GM19351 (cell line): ENCODE data around the gene EIF2AK3.

Experiments used
- ATAC-seq: cut with Tn5 transposase; IDR thresholded peaks from one replicate; pipeline ENCODE4 v1.9.1; 2021; ENCODE audit warnings: mild to moderate bottlenecking, moderate library complexity; ENCODE audit not compliant: unreplicated experiment

Gene EIF2AK3

GRCh38 chr2:88545118-88545517 lies 82.1 kb downstream of the EIF2AK3 start:
- ATAC-seq, result peak; percentile 59

DNA sequence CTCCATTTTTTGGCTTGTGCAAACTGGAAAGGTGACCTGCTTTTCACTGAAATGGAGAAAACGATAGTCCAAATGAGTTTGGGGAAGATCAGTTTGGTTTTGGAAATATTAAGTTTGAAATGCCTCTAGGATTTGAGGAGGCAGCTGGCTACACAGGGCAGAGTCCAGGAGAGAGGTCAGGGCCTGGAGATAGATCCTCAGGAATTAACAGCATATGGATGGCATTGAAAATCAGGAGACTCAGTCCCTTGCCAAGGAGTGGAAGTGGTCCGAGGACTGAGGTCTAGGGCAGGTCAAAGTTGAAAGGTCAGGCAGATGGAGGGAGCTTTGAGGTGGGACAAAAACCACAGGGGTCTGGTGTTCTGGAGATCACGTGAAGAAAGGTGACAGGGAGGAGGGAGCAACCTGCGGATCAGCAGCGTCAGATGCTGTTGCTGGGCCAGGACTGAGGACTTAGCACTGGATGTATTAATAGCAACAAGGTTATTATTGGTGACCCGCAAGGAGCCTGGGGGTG lies 83.7 kb downstream of the EIF2AK3 start:
- ATAC-seq, result no peak

GRCh38 chr2:88542668-88543067 lies 84.6 kb downstream of the EIF2AK3 start:
- no peak for ATAC-seq

DNA sequence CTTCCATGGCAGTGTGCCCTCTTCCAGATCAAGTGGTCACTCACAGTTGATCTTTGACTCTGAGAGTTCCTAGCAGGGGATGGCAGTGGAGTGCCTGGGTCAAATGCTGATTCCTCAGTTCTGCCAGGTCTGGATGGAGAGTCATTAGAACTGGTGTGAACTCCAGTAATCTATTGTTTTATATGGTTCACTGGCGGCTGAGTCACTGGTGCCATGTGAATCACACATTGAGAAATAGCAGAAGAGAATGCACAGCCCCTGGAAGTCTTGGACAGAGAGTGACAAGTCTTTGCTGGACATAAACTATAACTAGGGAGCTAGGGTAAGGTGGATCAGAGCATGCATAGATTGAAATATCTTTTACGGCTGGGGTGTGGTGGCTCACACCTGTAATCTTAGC lies 86.9 kb downstream of the EIF2AK3 start:
- no peak for ATAC-seq

DNA sequence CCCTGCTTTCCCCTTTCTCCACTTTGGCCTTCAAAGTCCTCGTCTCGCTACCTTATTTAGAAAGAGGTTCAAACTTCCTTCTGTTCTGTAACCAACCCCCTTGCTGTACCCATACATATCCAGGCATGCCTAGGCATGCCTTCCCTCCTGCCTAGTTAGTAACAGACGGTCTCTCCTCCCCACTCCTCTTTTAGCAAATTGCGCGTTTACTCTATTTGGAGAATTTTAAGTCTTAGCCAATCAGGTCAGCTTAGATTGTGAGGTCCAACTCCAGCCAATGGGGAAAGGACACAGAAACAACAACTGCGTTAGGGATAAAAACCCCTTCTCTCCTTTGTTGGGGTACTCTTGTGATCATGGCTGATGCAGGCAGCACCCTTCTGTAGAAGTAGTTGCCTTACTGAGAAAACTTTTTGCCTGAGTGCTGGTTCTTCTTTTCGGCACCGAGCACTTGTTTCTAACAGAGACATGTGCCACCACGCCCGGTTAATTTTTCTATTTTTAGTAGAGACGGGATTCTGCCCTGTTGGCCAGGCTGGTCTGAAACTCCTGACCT lies 88.8 kb downstream of the EIF2AK3 start:
- no peak for ATAC-seq

GRCh38 chr2:88537640-88538039 lies 89.6 kb downstream of the EIF2AK3 start:
- no peak for ATAC-seq

DNA sequence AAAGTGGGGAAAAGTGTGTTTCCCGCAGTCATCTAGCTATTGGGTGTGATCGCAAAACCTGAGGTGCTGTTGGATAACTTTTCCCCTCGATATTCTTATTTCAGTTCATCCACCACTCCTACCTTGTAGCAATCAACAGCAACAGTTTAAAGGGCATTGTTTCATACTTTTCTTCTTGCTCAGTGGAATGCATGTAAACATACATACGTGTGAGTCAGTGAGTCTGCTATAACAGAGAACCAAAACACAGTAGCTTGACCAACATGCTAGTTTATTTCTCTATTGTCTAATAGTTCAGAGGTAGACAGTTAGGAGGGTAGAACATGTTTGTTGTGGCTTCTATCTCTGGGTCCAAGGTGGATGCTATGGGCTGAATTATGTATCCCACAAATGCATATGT lies 97.2 kb downstream of the EIF2AK3 start:
- ATAC-seq, result no peak

- ATAC-seq, result no peak
These were observed 105.7 kb downstream of the EIF2AK3 start for GRCh38 chr2:88521445-88522073.

GRCh38 chr2:88517759-88518201 lies 109.5 kb downstream of the EIF2AK3 start:
- ATAC-seq, result no peak
